K562 (cell line): Measurements from ENCODE around the gene LMTK2. TPM values are rescaled to one million over a fixed set of nuclear protein-coding genes. Genes with fewer than 3 reads are reported as not detected.
A peak's percentile ranks its signal among the peaks of the same experiment; 100 is the strongest.

Experiments used
- CTBP1 ChIP-seq: fragments of 450-650 bp; IDR thresholded peaks from 2 replicates; pipeline ENCODE4 v1.6.1; 2016; ENCODE audit warnings: borderline replicate concordance
- EP300 ChIP-seq: IDR thresholded peaks from 2 replicates; pipeline ENCODE4 v1.6.1; 2012; ENCODE audit warnings: low read length, improper control_type of control experiment
- FUS ChIP-seq: fragments of 200-400 bp; formaldehyde crosslinking; optimal IDR thresholded peaks from 2 replicates; pipeline ENCODE3; 2017; ENCODE audit warnings: low read depth, low read length
- JUN ChIP-seq, 2 experiments: sonication (generic) in 1 of 2; formaldehyde crosslinking in 1 of 2; IDR thresholded peaks; 2 replicates each; pipeline versions ENCODE4 v1.6.1 to v1.8.0; 2012 to 2022; ENCODE audit warnings: borderline replicate concordance in 2 of 2, mild to moderate bottlenecking in 2 of 2, improper control_type of control experiment in 1 of 2, low read depth in 1 of 2, low read length in 1 of 2, missing genetic modification reagents in 1 of 2
- RCOR1 ChIP-seq, 2 experiments: IDR thresholded peaks; 2 replicates each; pipeline ENCODE4 v1.6.1; 2012; ENCODE audit warnings: low read depth in 2 of 2, low read length in 2 of 2, borderline replicate concordance in 1 of 2, improper control_type of control experiment in 1 of 2
- SAFB2 ChIP-seq: fragments of 200-400 bp; formaldehyde crosslinking; IDR thresholded peaks from 2 replicates; pipeline ENCODE4 v1.6.1; 2018; ENCODE audit warnings: borderline replicate concordance, low read length, low read depth, moderate library complexity; ENCODE audit not compliant: severe bottlenecking
- polyA plus RNA-seq, 8 experiments: library from polyadenylated mRNA; depleted of rRNA in 4 of 8; stranded (reverse) in 5 of 8; unstranded in 3 of 8; fragments of >200 nt; fragmentation: Nextera tagmentation in 2 of 8; fragmentation: Illumina TruSeq in 1 of 8; extraction: Ambion mirVana in 2 of 8; extraction: Trizol in 1 of 8; gene quantifications; 2 replicates each; pipeline versions ENCODE4 v1.2.1 to v1.2.3, GENCODE V29; 2011 to 2014; ENCODE audit warnings: inconsistent platforms in 1 of 8, missing spikeins in 1 of 8
- total RNA-seq, 7 experiments: library from RNA; depleted of rRNA in 6 of 7; stranded (reverse); fragments of >200 nt in 6 of 7; fragmentation: Illumina TruSeq in 2 of 7; extraction: Trizol in 2 of 7; gene quantifications; 2 replicates each; pipeline versions ENCODE4 v1.2.1 to v1.2.3, GENCODE V29; 2011 to 2021; ENCODE audit warnings: low replicate concordance in 1 of 7
- TF ChIP-seq, protein P1 (sequence below): IDR thresholded peaks from 3 replicates; pipeline ENCODE4 v1.6.1; 2011; ENCODE audit warnings: borderline replicate concordance, mild to moderate bottlenecking, moderate library complexity; ENCODE audit not compliant: insufficient read length; ENCODE audit errors: extremely low read depth
- TF ChIP-seq, protein P2 (sequence below), 2 experiments: fragments of 450-650 bp; formaldehyde crosslinking in 1 of 2; IDR thresholded peaks; 2 replicates each; pipeline versions ENCODE4 v1.4.0 to v1.6.1; 2014 to 2020; ENCODE audit warnings: mild to moderate bottlenecking in 2 of 2, borderline replicate concordance in 1 of 2, low read depth in 1 of 2
- TF ChIP-seq, protein P3 (sequence below), 3 experiments: fragments of 200-800 bp in 1 of 3; sonication (Bioruptor generic) in 1 of 3; sonication (generic) in 1 of 3; formaldehyde crosslinking in 1 of 3; IDR thresholded peaks; 2 replicates each; pipeline versions ENCODE4 v1.6.1 to v1.8.0; 2016 to 2022; ENCODE audit warnings: mild to moderate bottlenecking in 2 of 3, missing compliant biosample characterization in 2 of 3, missing genetic modification characterization in 2 of 3, missing genetic modification reagents in 1 of 3
- TF ChIP-seq, protein P4 (sequence below): fragments of 250-450 bp; sonication (Bioruptor Pico); IDR thresholded peaks from 2 replicates; pipeline ENCODE4 v1.4.0; 2020

Gene LMTK2
- total and polyA plus RNA-seq, 9 of the 15 experiments (the other 6 are each of a cell fraction or from before 2014, with no cell fraction given) = 0.78 to 16.4 (median 6.3) TPM

DNA sequence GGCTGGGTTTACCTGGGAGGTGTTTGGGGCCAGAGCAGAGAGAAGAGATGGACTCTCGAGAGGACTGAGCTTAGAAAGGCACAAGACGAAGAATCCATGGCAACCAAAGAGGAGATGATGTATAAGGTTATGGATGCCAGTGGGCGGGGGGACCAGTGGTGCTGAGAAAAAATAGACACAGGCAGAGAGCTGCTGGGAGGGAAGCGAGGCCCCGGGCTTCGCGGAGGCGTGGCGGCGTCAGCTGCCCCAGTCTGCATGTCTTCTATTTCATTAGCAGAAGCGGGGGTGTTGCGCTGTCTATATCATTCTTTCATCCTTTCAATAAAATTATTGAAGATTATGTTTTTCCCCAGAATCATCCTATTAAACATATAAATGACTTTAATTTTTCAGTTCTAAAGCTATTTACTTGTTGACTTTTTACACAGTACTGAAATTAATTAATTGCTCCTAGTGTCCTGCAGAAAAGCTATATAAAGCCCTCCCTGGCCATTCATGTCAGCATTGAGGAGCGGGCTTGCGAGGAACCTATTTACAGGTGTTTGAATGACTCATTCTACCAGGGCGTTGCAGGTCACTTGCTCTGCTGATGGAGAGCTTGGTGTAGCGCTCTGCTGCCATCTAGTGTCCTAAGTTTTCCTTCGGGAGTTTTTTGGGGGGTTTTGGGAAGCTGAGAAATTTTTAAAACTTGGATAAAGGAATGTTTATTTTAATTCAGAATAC, 61.7 kb downstream of the LMTK2 start (continued):
- TF ChIP-seq, protein P1, sequence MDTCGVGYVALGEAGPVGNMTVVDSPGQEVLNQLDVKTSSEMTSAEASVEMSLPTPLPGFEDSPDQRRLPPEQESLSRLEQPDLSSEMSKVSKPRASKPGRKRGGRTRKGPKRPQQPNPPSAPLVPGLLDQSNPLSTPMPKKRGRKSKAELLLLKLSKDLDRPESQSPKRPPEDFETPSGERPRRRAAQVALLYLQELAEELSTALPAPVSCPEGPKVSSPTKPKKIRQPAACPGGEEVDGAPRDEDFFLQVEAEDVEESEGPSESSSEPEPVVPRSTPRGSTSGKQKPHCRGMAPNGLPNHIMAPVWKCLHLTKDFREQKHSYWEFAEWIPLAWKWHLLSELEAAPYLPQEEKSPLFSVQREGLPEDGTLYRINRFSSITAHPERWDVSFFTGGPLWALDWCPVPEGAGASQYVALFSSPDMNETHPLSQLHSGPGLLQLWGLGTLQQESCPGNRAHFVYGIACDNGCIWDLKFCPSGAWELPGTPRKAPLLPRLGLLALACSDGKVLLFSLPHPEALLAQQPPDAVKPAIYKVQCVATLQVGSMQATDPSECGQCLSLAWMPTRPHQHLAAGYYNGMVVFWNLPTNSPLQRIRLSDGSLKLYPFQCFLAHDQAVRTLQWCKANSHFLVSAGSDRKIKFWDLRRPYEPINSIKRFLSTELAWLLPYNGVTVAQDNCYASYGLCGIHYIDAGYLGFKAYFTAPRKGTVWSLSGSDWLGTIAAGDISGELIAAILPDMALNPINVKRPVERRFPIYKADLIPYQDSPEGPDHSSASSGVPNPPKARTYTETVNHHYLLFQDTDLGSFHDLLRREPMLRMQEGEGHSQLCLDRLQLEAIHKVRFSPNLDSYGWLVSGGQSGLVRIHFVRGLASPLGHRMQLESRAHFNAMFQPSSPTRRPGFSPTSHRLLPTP = no peak
- TF ChIP-seq CTBP1 = peak; percentile 74
- TF ChIP-seq, protein P2, sequence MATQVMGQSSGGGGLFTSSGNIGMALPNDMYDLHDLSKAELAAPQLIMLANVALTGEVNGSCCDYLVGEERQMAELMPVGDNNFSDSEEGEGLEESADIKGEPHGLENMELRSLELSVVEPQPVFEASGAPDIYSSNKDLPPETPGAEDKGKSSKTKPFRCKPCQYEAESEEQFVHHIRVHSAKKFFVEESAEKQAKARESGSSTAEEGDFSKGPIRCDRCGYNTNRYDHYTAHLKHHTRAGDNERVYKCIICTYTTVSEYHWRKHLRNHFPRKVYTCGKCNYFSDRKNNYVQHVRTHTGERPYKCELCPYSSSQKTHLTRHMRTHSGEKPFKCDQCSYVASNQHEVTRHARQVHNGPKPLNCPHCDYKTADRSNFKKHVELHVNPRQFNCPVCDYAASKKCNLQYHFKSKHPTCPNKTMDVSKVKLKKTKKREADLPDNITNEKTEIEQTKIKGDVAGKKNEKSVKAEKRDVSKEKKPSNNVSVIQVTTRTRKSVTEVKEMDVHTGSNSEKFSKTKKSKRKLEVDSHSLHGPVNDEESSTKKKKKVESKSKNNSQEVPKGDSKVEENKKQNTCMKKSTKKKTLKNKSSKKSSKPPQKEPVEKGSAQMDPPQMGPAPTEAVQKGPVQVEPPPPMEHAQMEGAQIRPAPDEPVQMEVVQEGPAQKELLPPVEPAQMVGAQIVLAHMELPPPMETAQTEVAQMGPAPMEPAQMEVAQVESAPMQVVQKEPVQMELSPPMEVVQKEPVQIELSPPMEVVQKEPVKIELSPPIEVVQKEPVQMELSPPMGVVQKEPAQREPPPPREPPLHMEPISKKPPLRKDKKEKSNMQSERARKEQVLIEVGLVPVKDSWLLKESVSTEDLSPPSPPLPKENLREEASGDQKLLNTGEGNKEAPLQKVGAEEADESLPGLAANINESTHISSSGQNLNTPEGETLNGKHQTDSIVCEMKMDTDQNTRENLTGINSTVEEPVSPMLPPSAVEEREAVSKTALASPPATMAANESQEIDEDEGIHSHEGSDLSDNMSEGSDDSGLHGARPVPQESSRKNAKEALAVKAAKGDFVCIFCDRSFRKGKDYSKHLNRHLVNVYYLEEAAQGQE (IDR thresholded peaks at IDR 0.05; ENCODE audit: borderline replicate concordance) = peak; percentile 78
- TF ChIP-seq, protein P2 (CRISPR knock-in tag; IDR thresholded peaks at IDR 0.05; ENCODE audit: low read depth) = no peak
- TF ChIP-seq JUN (IDR thresholded peaks at IDR 0.05; ENCODE audit: borderline replicate concordance, low read depth, low read length) = peak; percentile 69; the same call in 1 of the 2 replicates
- TF ChIP-seq JUN (CRISPR knock-in tag; IDR thresholded peaks at IDR 0.05; ENCODE audit: borderline replicate concordance) = no peak
- TF ChIP-seq, protein P3, sequence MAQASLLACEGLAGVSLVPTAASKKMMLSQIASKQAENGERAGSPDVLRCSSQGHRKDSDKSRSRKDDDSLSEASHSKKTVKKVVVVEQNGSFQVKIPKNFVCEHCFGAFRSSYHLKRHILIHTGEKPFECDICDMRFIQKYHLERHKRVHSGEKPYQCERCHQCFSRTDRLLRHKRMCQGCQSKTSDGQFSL (CRISPR knock-in tag; IDR thresholded peaks at IDR 0.05) = no peak
- TF ChIP-seq, protein P3 (tag; IDR thresholded peaks at IDR 0.05) = peak in 1 of 2 experiments; percentile 47; a peak in 1 of 4 replicates
- TF ChIP-seq SAFB2 = no peak
- TF ChIP-seq, protein P4, sequence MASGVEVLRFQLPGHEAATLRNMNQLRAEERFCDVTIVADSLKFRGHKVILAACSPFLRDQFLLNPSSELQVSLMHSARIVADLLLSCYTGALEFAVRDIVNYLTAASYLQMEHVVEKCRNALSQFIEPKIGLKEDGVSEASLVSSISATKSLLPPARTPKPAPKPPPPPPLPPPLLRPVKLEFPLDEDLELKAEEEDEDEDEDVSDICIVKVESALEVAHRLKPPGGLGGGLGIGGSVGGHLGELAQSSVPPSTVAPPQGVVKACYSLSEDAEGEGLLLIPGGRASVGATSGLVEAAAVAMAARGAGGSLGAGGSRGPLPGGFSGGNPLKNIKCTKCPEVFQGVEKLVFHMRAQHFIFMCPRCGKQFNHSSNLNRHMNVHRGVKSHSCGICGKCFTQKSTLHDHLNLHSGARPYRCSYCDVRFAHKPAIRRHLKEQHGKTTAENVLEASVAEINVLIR (CRISPR knock-in tag) = no peak
- TF ChIP-seq FUS = no peak
- 0 out of 2 replicates have a peak, but pooled peaks have one; percentile 21 for TF ChIP-seq EP300
- peak in 1 of 2 experiments; percentile 55; a peak in 1 of 4 replicates for TF ChIP-seq RCOR1 (IDR thresholded peaks at IDR 0.05; ENCODE audit: borderline replicate concordance in 1 of 2, low read depth in 2 of 2, low read length in 2 of 2)
